Right kidney (tissue), 9 donors: ENCODE measurements around the gene FANCD2OS.
"Not testable (repeated sequence)": the region's sequence is repeated elsewhere in the genome, so short reads cannot be mapped to it uniquely, and the experiment has no call there.

Experiments
- DNase-seq: peaks from one replicate; pipeline ENCODE4 v3.0.0-alpha.2; 2016
- long read RNA-seq, 8 donors: transcript quantifications; one replicate each; lab custom pipeline, GENCODE V29; 2026

FANCD2OS gene
- long read RNA-seq, donor 1 = 0 reads
- long read RNA-seq, donor 2 = 0 reads
- long read RNA-seq, donor 3 = 0 reads
- long read RNA-seq, donor 4 = 0 reads
- long read RNA-seq, donor 5 = 0 reads
- long read RNA-seq, donor 6 = 0 reads
- long read RNA-seq, donor 7, partial matches to known transcripts = 19 of 19 reads
- long read RNA-seq, donor 7, other reads (novel, unspliced or antisense) = 0 of 19 reads
- long read RNA-seq, donor 8 = 0 reads

- no peak for DNase-seq
These were observed at the start of gene FANCD2OS for GRCh38 chr3:10108091-10108490. FANCD2OS (minus strand) TSS chr3:10108255; CDS start chr3:10104774, 3,481 bp downstream.

GRCh38 chr3:10157031-10157430 lies 49.0 kb upstream of the FANCD2OS start:
- DNase-seq = no peak

GRCh38 chr3:10155658-10156057 lies 47.6 kb upstream of the FANCD2OS start:
- no peak for DNase-seq

- DNase-seq = no peak
These were observed 47.0 kb upstream of the FANCD2OS start for GRCh38 chr3:10155123-10155472.

- no peak for DNase-seq
These were observed 46.5 kb upstream of the FANCD2OS start for GRCh38 chr3:10154335-10155122.

- DNase-seq = no peak
These were observed 42.9 kb upstream of the FANCD2OS start for GRCh38 chr3:10150987-10151386.

- DNase-seq = no peak
These were observed 41.2 kb upstream of the FANCD2OS start for GRCh38 chr3:10149226-10149625.

- no peak for DNase-seq
These were observed 37.6 kb upstream of the FANCD2OS start for GRCh38 chr3:10145685-10146084.

- no peak for DNase-seq
These were observed 34.9 kb upstream of the FANCD2OS start for GRCh38 chr3:10142707-10143560.

- no peak for DNase-seq
These were observed 33.0 kb upstream of the FANCD2OS start for GRCh38 chr3:10140996-10141546.

- no peak for DNase-seq
These were observed 29.1 kb upstream of the FANCD2OS start for GRCh38 chr3:10137178-10137577.

- no peak for DNase-seq
These were observed 28.5 kb upstream of the FANCD2OS start for GRCh38 chr3:10136426-10137005.

GRCh38 chr3:10135872-10136271 lies 27.8 kb upstream of the FANCD2OS start:
- DNase-seq = not testable (repeated sequence)

- DNase-seq = no peak
These were observed 14.7 kb upstream of the FANCD2OS start for GRCh38 chr3:10122724-10123123.

GRCh38 chr3:10121064-10121463 lies 13.0 kb upstream of the FANCD2OS start:
- no peak for DNase-seq

- DNase-seq = no peak
These were observed 11.3 kb upstream of the FANCD2OS start for GRCh38 chr3:10119376-10119775.

- DNase-seq = no peak
These were observed 8.9 kb upstream of the FANCD2OS start for GRCh38 chr3:10116928-10117327.

GRCh38 chr3:10116138-10116460 lies 8.0 kb upstream of the FANCD2OS start:
- no peak for DNase-seq

- peak; percentile 88 for DNase-seq
These were observed 7.5 kb upstream of the FANCD2OS start, which contains the start of gene BRK1 for GRCh38 chr3:10115326-10116137. BRK1 (plus strand) TSS chr3:10115675; CDS start chr3:10115702, 27 bp downstream.

- no peak for DNase-seq
These were observed 1.1 kb downstream of the FANCD2OS start for GRCh38 chr3:10106919-10107318.

- DNase-seq = no peak
These were observed 9.0 kb downstream of the FANCD2OS start for GRCh38 chr3:10099041-10099440.

- no peak for DNase-seq
These were observed 14.4 kb downstream of the FANCD2OS start for GRCh38 chr3:10093678-10094077.
